Measurements from ENCODE around the gene PFN3. TPM values are rescaled to one million over a fixed set of nuclear protein-coding genes. Genes with fewer than 3 reads are reported as not detected.

Gene PFN3
- total RNA-seq, 1 experiment from 2014 or later = 0.48 TPM

DNA sequence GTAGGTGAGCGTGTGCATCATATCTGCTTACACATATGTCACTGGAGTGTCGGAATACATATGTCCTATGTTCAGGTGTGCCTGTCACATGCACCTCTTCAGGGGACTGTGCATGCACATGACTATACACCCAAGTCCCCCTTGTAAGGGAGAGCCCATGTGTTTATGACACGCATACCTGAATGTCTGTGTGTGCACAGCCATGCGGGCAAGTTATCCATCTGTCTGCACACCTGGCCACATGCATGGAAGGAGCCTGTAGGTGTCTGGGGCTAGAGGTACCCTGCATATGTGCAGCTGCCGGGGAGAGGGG lies 43.4 kb downstream of the PFN3 start:
- H3K4me3 Mint-ChIP-seq = no peak overlapping the region
- H3K36me3 Mint-ChIP-seq = no peaks in the 10 kb centered on the region
- TF ChIP-seq NFE2L1 (CRISPR knock-in tag; IDR thresholded peaks at IDR 0.05) = no peak
- no peak for TF ChIP-seq NFATC4 (CRISPR knock-in tag; IDR thresholded peaks at IDR 0.05)
- TF ChIP-seq, protein P1, sequence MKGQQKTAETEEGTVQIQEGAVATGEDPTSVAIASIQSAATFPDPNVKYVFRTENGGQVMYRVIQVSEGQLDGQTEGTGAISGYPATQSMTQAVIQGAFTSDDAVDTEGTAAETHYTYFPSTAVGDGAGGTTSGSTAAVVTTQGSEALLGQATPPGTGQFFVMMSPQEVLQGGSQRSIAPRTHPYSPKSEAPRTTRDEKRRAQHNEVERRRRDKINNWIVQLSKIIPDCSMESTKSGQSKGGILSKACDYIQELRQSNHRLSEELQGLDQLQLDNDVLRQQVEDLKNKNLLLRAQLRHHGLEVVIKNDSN (CRISPR knock-in tag; IDR thresholded peaks at IDR 0.05) = no peak
- TF ChIP-seq TP53 (CRISPR knock-in tag; IDR thresholded peaks at IDR 0.05) = no peak
- no peak overlapping the region for H3K27ac Mint-ChIP-seq
- peaks cover 7% of the 10 kb centered on the region for H3K4me1 Mint-ChIP-seq
- H3K9me3 Mint-ChIP-seq = peaks cover 14% of the 10 kb centered on the region
- ChIA-PET CTCF (interaction anchor here (1.0 to 1.3 kb wide), 2 partner anchors 39 to 47 kb away, joined by 4 to 5 read pairs; no protein-coding TSS in a partner anchor), POLR2A (interaction anchor here (0.5 kb wide), 1 partner anchor 69 kb away, joined by 3 read pairs; the partner anchor contains the start of gene GRK6)
- ATAC-seq (no peak), DNase-seq (ENCODE audit: low spot score) (no peak)
- peaks cover 35% of the 10 kb centered on the region for H3K27me3 Mint-ChIP-seq (ENCODE audit: low read depth)

DNA sequence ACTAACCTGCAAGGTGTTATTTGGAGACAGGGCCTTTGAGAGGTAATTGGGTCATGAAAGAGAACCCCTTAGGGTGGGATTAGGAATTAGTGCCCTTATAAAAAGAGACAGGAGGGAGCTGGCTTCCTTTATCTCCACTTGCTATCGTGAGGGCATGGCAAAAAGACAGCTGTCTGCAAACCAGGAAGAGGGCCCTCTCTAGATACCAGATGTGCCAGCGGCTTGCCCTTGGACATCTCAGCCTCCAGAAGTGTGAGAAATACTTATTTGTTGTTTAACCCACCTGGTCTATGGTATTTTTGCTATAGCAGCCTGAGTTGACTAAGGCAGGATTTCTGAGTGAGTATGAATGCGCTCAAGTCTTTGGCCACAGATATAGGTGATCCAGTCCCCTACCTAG lies 43.7 kb downstream of the PFN3 start:
- TF ChIP-seq, protein P2, sequence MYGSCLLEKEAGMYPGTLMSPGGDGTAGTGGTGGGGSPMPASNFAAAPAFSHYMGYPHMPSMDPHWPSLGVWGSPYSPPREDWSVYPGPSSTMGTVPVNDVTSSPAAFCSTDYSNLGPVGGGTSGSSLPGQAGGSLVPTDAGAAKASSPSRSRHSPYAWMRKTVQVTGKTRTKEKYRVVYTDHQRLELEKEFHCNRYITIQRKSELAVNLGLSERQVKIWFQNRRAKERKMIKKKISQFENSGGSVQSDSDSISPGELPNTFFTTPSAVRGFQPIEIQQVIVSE (CRISPR knock-in tag; IDR thresholded peaks at IDR 0.05; ENCODE audit: borderline replicate concordance) = no peak
- TF ChIP-seq ZNF416 (CRISPR knock-in tag; IDR thresholded peaks at IDR 0.05) = no peak
- no peak for TF ChIP-seq RORB (CRISPR knock-in tag; IDR thresholded peaks at IDR 0.05)
- no peak for TF ChIP-seq MAX (CRISPR knock-in tag; IDR thresholded peaks at IDR 0.05)
- no peak for TF ChIP-seq ATF2 (CRISPR knock-in tag; IDR thresholded peaks at IDR 0.05; ENCODE audit: borderline replicate concordance, low read depth)
- TF ChIP-seq ZNF671 (CRISPR knock-in tag; IDR thresholded peaks at IDR 0.05) = no peak
- TF ChIP-seq, protein P3, sequence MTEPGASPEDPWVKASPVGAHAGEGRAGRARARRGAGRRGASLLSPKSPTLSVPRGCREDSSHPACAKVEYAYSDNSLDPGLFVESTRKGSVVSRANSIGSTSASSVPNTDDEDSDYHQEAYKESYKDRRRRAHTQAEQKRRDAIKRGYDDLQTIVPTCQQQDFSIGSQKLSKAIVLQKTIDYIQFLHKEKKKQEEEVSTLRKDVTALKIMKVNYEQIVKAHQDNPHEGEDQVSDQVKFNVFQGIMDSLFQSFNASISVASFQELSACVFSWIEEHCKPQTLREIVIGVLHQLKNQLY (CRISPR knock-in tag; IDR thresholded peaks at IDR 0.05) = no peak
- no peak for TF ChIP-seq GTF2I (CRISPR knock-in tag; conservative IDR thresholded peaks at IDR 0.05)
- no peak for TF ChIP-seq ZNF219 (CRISPR knock-in tag; IDR thresholded peaks at IDR 0.05; ENCODE audit: borderline replicate concordance)
- TF ChIP-seq, protein P4, sequence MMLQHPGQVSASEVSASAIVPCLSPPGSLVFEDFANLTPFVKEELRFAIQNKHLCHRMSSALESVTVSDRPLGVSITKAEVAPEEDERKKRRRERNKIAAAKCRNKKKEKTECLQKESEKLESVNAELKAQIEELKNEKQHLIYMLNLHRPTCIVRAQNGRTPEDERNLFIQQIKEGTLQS (CRISPR knock-in tag; conservative IDR thresholded peaks at IDR 0.05) = no peak
- TF ChIP-seq EMX1 (CRISPR knock-in tag; IDR thresholded peaks at IDR 0.05) = no peak
- Mint-ChIP-seq H3K9me3 (peaks cover 14% of the 10 kb centered on the region), H3K36me3 (no peaks in the 10 kb centered on the region), H3K4me3 (no peak overlapping the region), H3K27ac (no peak overlapping the region), H3K4me1 (peaks cover 6% of the 10 kb centered on the region), H3K27me3 (ENCODE audit: low read depth) (peaks cover 31% of the 10 kb centered on the region)
- POLR2A ChIA-PET = no interaction called here
- ATAC-seq = no peak
- no peak for DNase-seq (ENCODE audit: low spot score)
- CTCF ChIA-PET = interaction anchor here (0.9 to 1.3 kb wide), 4 partner anchors 12 to 47 kb away, joined by 3 to 6 read pairs (median 4); no protein-coding TSS in a partner anchor

DNA sequence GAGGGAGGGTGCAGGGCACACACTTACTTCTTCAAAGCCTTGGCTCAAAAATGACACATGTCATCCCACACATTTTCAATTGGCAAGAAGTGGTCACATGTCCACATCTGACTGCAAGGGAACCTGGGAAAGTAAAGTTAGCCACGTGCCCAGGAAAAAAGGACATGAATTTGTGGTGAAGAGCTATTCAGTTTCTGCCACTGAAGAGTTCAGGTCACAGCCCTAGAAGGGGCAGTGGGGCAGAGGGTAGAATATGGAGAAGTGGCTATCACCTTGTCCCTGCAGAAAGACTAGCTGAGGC lies 44.6 kb downstream of the PFN3 start:
- ATAC-seq (no peak), DNase-seq (ENCODE audit: low spot score) (no peak)
- Mint-ChIP-seq H3K4me3 (no peak overlapping the region), H3K27ac (no peak overlapping the region), H3K4me1 (peaks cover 5% of the 10 kb centered on the region), H3K9me3 (peaks cover 14% of the 10 kb centered on the region), H3K36me3 (no peaks in the 10 kb centered on the region), H3K27me3 (ENCODE audit: low read depth) (peaks cover 28% of the 10 kb centered on the region)
- ChIA-PET CTCF (interaction anchor here (0.9 to 1.3 kb wide), 5 partner anchors 13 to 269 kb away, joined by 3 to 6 read pairs (median 4); no protein-coding TSS in a partner anchor), POLR2A (no interaction called here)
- TF ChIP-seq, protein P1 (CRISPR knock-in tag; IDR thresholded peaks at IDR 0.05) = 0 out of 2 replicates have a peak, but pooled peaks have one; percentile 26
- TF ChIP-seq AR (CRISPR knock-in tag; IDR thresholded peaks at IDR 0.05) = no peak
- no peak for TF ChIP-seq FOXP1 (CRISPR knock-in tag; IDR thresholded peaks at IDR 0.05; ENCODE audit: borderline replicate concordance)
- no peak for TF ChIP-seq OVOL2 (CRISPR knock-in tag; IDR thresholded peaks at IDR 0.05; ENCODE audit: borderline replicate concordance)
